H1 (cell line): ENCODE results near the gene ZNF334. TPM values are rescaled to one million over a fixed set of nuclear protein-coding genes. Genes with fewer than 3 reads are reported as not detected.

Experiments
- CTCF ChIA-PET: fragments of 300-600 bp; sonication (Branson Sonifier 250); formaldehyde crosslinking; loops from one replicate; lab custom pipeline; 2021; ENCODE audit not compliant: partially characterized antibody; lab: Charles Lee
- POLR2A ChIA-PET: fragments of 300-600 bp; sonication (Branson Sonifier 250); formaldehyde crosslinking; loops from one replicate; lab custom pipeline; 2021; ENCODE audit warnings: inconsistent platforms; ENCODE audit not compliant: partially characterized antibody; lab: Charles Lee
- DNase-seq, 2 experiments: peaks; one replicate each; pipeline versions ENCODE4 v3.0.0 to v3.0.0-alpha.2; 2010 to 2022; ENCODE audit warnings: low spot score in 2 of 2, low read depth in 1 of 2, mixed read lengths in 1 of 2
- FAIRE-seq: peaks from 2 replicates; lab custom pipeline; 2011; peaks lifted over from hg19 to GRCh38; lab: Jason Lieb, UNC
- H2AFZ ChIP-seq: 2 replicates; pipeline ENCODE4 v1.8.1; 2012; ENCODE audit warnings: low read length, inconsistent platforms
- H2AK5ac ChIP-seq: 2 replicates; pipeline ENCODE4 v1.6.1; 2013; ENCODE audit warnings: low read depth, low read length
- H2BK120ac ChIP-seq: replicated peaks from 2 replicates; pipeline ENCODE3; 2013; ENCODE audit warnings: low read depth, low read length, inconsistent platforms
- H2BK12ac ChIP-seq: 2 replicates; pipeline ENCODE4 v1.6.1; 2013; ENCODE audit warnings: low read depth, low read length
- H2BK15ac ChIP-seq: 2 replicates; pipeline ENCODE4 v1.6.1; 2013; ENCODE audit warnings: low read length
- H2BK20ac ChIP-seq: 2 replicates; pipeline ENCODE4 v1.6.1; 2013; ENCODE audit warnings: low read length
- H2BK5ac ChIP-seq: 2 replicates; pipeline ENCODE4 v1.6.1; 2013; ENCODE audit warnings: low read depth, low read length
- H3K14ac ChIP-seq: 2 replicates; pipeline ENCODE4 v1.6.1; 2013; ENCODE audit warnings: inconsistent platforms; ENCODE audit not compliant: insufficient read length
- H3K18ac ChIP-seq: 2 replicates; pipeline ENCODE4 v1.6.1; 2013; ENCODE audit warnings: low read length; ENCODE audit errors: extremely low read depth
- H3K23ac ChIP-seq: 2 replicates; pipeline ENCODE4 v1.6.1; 2013; ENCODE audit warnings: inconsistent platforms; ENCODE audit not compliant: insufficient read length
- H3K23me2 ChIP-seq: 2 replicates; pipeline ENCODE4 v1.6.1; 2013; ENCODE audit warnings: low read depth, low read length
- H3K27ac ChIP-seq: 2 replicates; pipeline ENCODE4 v1.6.1; 2011; ENCODE audit warnings: low read depth, low read length, inconsistent platforms
- H3K27me3 ChIP-seq, 4 experiments: replicated peaks in 1 of 4; 1 replicate in 1 of 4; 2 replicates in 3 of 4; pipeline versions ENCODE4 v1.6.1 to v1.8.1; 2011 to 2013; ENCODE audit warnings: low read length in 3 of 4, mild to moderate bottlenecking in 3 of 4, inconsistent platforms in 2 of 4, mixed read lengths in 2 of 4, moderate library complexity in 1 of 4; ENCODE audit not compliant: control insufficient read depth in 3 of 4, insufficient read depth in 3 of 4; ENCODE audit errors: extremely low read depth in 1 of 4
- H3K36me3 ChIP-seq, 4 experiments: 2 replicates each; pipeline versions ENCODE4 v1.6.1 to v1.8.1; 2011 to 2013; ENCODE audit warnings: mild to moderate bottlenecking in 4 of 4, low read length in 3 of 4, moderate library complexity in 2 of 4, control low read depth in 1 of 4, inconsistent platforms in 1 of 4; ENCODE audit not compliant: insufficient read depth in 4 of 4, control insufficient read depth in 2 of 4
- H3K4ac ChIP-seq: replicated peaks from 2 replicates; pipeline ENCODE3; 2013; ENCODE audit warnings: low read length, low read depth, mixed read lengths, inconsistent platforms; ENCODE audit not compliant: insufficient read length
- H3K4me1 ChIP-seq, 4 experiments: replicated peaks in 1 of 4; 1 replicate in 1 of 4; 2 replicates in 3 of 4; pipeline versions ENCODE4 v1.6.1 to v1.8.1; 2011 to 2013; ENCODE audit warnings: low read length in 3 of 4, inconsistent platforms in 2 of 4, mixed read lengths in 1 of 4; ENCODE audit not compliant: insufficient read depth in 4 of 4, control insufficient read depth in 3 of 4
- H3K4me2 ChIP-seq, 2 experiments: 2 replicates each; pipeline versions ENCODE4 v1.6.1 to v1.8.1; 2011 to 2013; ENCODE audit warnings: low read depth in 2 of 2, low read length in 2 of 2, control low read depth in 1 of 2, inconsistent platforms in 1 of 2, mild to moderate bottlenecking in 1 of 2; ENCODE audit not compliant: insufficient read depth in 1 of 2
- H3K4me3 ChIP-seq, 4 experiments: fragments of 200-600, 300-600 bp in 1 of 4; sonication (generic), shearing (Covaris generic), sonication (Bioruptor Twin) in 1 of 4; 2 replicates each; pipeline versions ENCODE4 v1.5.1 to v1.8.1; 2011 to 2016; ENCODE audit warnings: low read length in 4 of 4, low read depth in 3 of 4, control low read depth in 2 of 4, inconsistent platforms in 2 of 4, mild to moderate bottlenecking in 2 of 4, mixed read lengths in 1 of 4, moderate library complexity in 1 of 4; ENCODE audit not compliant: insufficient read depth in 2 of 4; ENCODE audit errors: extremely low read depth in 1 of 4
- H3K56ac ChIP-seq: replicated peaks from 2 replicates; pipeline ENCODE3; 2013; ENCODE audit warnings: low read depth, mild to moderate bottlenecking, mixed read lengths, low read length, inconsistent platforms; ENCODE audit not compliant: insufficient read length
- H3K79me1 ChIP-seq: 2 replicates; pipeline ENCODE4 v1.6.1; 2013; ENCODE audit warnings: low read depth, low read length, control low read depth
- H3K79me2 ChIP-seq, 2 experiments: 2 replicates each; pipeline versions ENCODE4 v1.6.1 to v1.8.1; 2012 to 2013; ENCODE audit warnings: low read length in 2 of 2, mild to moderate bottlenecking in 2 of 2, inconsistent platforms in 1 of 2; ENCODE audit not compliant: insufficient read depth in 2 of 2, control insufficient read depth in 1 of 2
- H3K9ac ChIP-seq, 4 experiments: replicated peaks in 1 of 4; 1 replicate in 1 of 4; 2 replicates in 3 of 4; pipeline versions ENCODE4 v1.6.1 to v1.8.1; 2011 to 2013; ENCODE audit warnings: low read depth in 3 of 4, low read length in 3 of 4, control low read depth in 2 of 4, mild to moderate bottlenecking in 2 of 4, moderate library complexity in 2 of 4, inconsistent platforms in 1 of 4; ENCODE audit errors: extremely low read depth in 1 of 4
- H3K9me3 ChIP-seq, 2 experiments: 2 replicates each; pipeline versions ENCODE4 v1.6.1 to v1.8.1; 2012 to 2013; ENCODE audit warnings: mild to moderate bottlenecking in 2 of 2, moderate library complexity in 2 of 2, control low read depth in 1 of 2, inconsistent platforms in 1 of 2, low read depth in 1 of 2, low read length in 1 of 2, mixed read lengths in 1 of 2; ENCODE audit not compliant: insufficient read depth in 2 of 2
- H4K20me1 ChIP-seq, 2 experiments: replicated peaks in 1 of 2; 2 replicates each; pipeline versions ENCODE3 to v1.8.1; 2011 to 2013; ENCODE audit warnings: inconsistent platforms in 2 of 2, low read length in 2 of 2, mild to moderate bottlenecking in 1 of 2; ENCODE audit not compliant: insufficient read depth in 2 of 2, control insufficient read depth in 1 of 2
- H4K5ac ChIP-seq: 2 replicates; pipeline ENCODE4 v1.6.1; 2013; ENCODE audit warnings: low read length, low read depth, mixed read lengths, inconsistent platforms; ENCODE audit not compliant: insufficient read length
- H4K8ac ChIP-seq: 2 replicates; pipeline ENCODE4 v1.8.0; 2013; ENCODE audit warnings: mild to moderate bottlenecking, moderate library complexity, low read length, inconsistent platforms; ENCODE audit not compliant: insufficient read depth; ENCODE audit errors: extremely low read depth
- H4K91ac ChIP-seq: replicated peaks from 2 replicates; pipeline ENCODE3; 2013; ENCODE audit warnings: low read length, mixed read lengths, inconsistent platforms; ENCODE audit not compliant: insufficient read length
- KDM1A ChIP-seq: fragments of 200-600, 300-600 bp; sonication (generic); IDR thresholded peaks from 2 replicates; pipeline ENCODE4 v1.7.1; 2016; ENCODE audit warnings: mild to moderate bottlenecking, low read length, borderline replicate concordance
- ZNF274 ChIP-seq: IDR thresholded peaks from 2 replicates; pipeline ENCODE4 v1.7.0; 2012; ENCODE audit warnings: low read length, borderline replicate concordance; ENCODE audit errors: extremely low read depth
- WGBS, 2 experiments: shearing (Covaris generic) in 1 of 2; methylation state at CpG; one replicate each; pipeline versions ENCODE4 v1.1.6 to v1.1.7; 2013 to 2015; ENCODE audit warnings: low lambda C conversion rate in 2 of 2, mixed read lengths in 2 of 2, inconsistent platforms in 1 of 2, low coverage in 1 of 2, missing lambda C conversion rate in 1 of 2; ENCODE audit not compliant: insufficient replicate concordance in 2 of 2, insufficient coverage in 1 of 2, insufficient read length in 1 of 2; ENCODE audit errors: extremely low coverage in 1 of 2, missing lambda C conversion rate in 1 of 2; 5-methylcytosine and 5-hydroxymethylcytosine counted together
- polyA plus RNA-seq, 7 experiments: library from polyadenylated mRNA; depleted of rRNA in 3 of 7; stranded (reverse) in 5 of 7; unstranded in 2 of 7; fragments of >200 nt in 5 of 7; fragments of 200-250 nt in 2 of 7; gene quantifications; 1 replicate in 5 of 7; 2 replicates in 1 of 7; 4 replicates in 1 of 7; pipeline versions ENCODE4 v1.2.1 to v1.2.3, GENCODE V29; 2011 to 2013; ENCODE audit warnings: missing spikeins in 2 of 7, mixed read lengths in 2 of 7
- total RNA-seq: library from RNA; stranded (reverse); fragmentation: NEBNext Ultra II Directional; extraction: Animal tissue kit (Norgen Biotek cat#: 25700); gene quantifications from 2 replicates; pipeline ENCODE4 v1.2.1, GENCODE V29; 2021

Gene ZNF334
- total and polyA plus RNA-seq, 2 of the 8 experiments (the other 6 are each of a cell fraction or from before 2014, with no cell fraction given): 8.8 to 17.8 TPM

DNA sequence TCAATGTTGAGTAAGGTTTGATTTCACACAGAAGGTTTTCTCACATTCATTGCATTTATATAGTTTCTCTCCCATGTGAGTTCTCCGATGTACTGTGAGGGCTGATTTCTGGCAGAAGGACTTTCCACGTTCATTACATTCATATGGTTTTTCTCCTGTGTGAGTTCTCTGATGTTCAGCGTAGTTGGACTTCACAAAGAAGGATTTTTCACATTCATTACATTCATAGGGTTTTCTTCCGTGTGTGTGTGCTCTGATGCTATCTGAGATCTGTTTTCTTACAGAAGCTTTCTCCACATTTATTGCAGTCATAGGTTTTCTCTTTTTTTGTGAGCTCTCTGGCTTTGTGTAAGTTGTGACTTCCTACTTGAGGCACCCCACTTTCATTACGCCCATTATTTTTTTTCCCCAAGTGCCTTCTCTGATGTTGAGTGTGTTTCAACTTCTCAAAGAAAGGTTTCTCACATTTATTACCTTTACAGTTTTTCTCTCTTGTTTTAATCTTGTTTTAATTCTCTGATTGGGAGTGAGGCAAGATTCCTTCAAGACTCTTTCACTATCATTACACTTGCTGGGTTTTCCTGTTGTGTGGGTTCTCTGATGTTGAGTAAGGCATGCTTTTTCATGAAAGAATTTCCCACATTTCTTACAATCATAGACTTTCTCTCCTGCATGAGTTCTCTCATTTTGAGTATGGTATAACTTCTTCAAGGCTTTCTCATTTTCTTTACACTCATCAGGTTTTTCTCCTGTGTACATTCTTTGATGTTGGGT lies 56.9 kb downstream of the ZNF334 start:
- no peaks in the 10 kb centered on the region for H3K79me2 ChIP-seq
- H3K9ac ChIP-seq: no peak overlapping the region
- no peak overlapping the region for H2BK12ac ChIP-seq
- no peak overlapping the region for H2BK15ac ChIP-seq
- CTCF ChIA-PET: no interaction called here
- no peak overlapping the region for H2AK5ac ChIP-seq
- no peak overlapping the region for H3K27ac ChIP-seq
- no peak for FAIRE-seq
- no peaks in the 10 kb centered on the region for H3K79me1 ChIP-seq
- H2BK20ac ChIP-seq: no peak overlapping the region
- H3K4ac ChIP-seq: no peak overlapping the region
- no peak overlapping the region for H4K91ac ChIP-seq
- peaks cover 5% of the 10 kb centered on the region for H3K23me2 ChIP-seq
- H3K14ac ChIP-seq: no peak overlapping the region
- H4K20me1 ChIP-seq: no peaks in the 10 kb centered on the region
- H3K4me3 ChIP-seq: no peak overlapping the region
- H2AFZ ChIP-seq: no peak overlapping the region
- TF ChIP-seq KDM1A (no peak), ZNF274 (peak; percentile 88)
- TF ChIP-seq, all 59 proteins: peak for 1
- WGBS, 2 experiments: 89% methylated on average over 5 of the region's 5 CpGs; no CpG with 5 or more reads in 1 of the 2 experiments
- no peak overlapping the region for H3K18ac ChIP-seq
- H4K8ac ChIP-seq: no peak overlapping the region
- POLR2A ChIA-PET: no interaction called here
- peaks cover 32 to 39% of the 10 kb centered on the region in 2 experiments for H3K9me3 ChIP-seq
- peaks cover 0 to 31% (median 18%) of the 10 kb centered on the region in 4 experiments; a peak in 7 of 8 replicates for H3K36me3 ChIP-seq
- no peak overlapping the region for H3K56ac ChIP-seq
- no peak overlapping the region for H2BK5ac ChIP-seq
- no peak overlapping the region for H3K23ac ChIP-seq
- no peak for DNase-seq
- H3K4me1 ChIP-seq: peaks cover 4 to 12% (median 6%) of the 10 kb centered on the region in 4 experiments; a peak in 6 of 7 replicates
- H3K27me3 ChIP-seq: no peaks in the 10 kb centered on the region
- no peak overlapping the region for H3K4me2 ChIP-seq
- H2BK120ac ChIP-seq: no peak overlapping the region
- H4K5ac ChIP-seq: no peak overlapping the region
